Stimulated activated CD4-positive, alpha-beta T cell treated with anti-CD3 and anti-CD28 coated beads, Interleukin-1b, Interleukin-23, amount 100 ng/mL, for 4 hours (primary cell): ENCODE results near the gene B4GALT2.

Experiments used
- DNase-seq, 2 donors: peaks; one replicate each; pipeline ENCODE4 v3.0.0-alpha.2; 2020; ENCODE audit warnings: low read depth in 2 of 2

B4GALT2 gene, protein sequence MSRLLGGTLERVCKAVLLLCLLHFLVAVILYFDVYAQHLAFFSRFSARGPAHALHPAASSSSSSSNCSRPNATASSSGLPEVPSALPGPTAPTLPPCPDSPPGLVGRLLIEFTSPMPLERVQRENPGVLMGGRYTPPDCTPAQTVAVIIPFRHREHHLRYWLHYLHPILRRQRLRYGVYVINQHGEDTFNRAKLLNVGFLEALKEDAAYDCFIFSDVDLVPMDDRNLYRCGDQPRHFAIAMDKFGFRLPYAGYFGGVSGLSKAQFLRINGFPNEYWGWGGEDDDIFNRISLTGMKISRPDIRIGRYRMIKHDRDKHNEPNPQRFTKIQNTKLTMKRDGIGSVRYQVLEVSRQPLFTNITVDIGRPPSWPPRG

DNA sequence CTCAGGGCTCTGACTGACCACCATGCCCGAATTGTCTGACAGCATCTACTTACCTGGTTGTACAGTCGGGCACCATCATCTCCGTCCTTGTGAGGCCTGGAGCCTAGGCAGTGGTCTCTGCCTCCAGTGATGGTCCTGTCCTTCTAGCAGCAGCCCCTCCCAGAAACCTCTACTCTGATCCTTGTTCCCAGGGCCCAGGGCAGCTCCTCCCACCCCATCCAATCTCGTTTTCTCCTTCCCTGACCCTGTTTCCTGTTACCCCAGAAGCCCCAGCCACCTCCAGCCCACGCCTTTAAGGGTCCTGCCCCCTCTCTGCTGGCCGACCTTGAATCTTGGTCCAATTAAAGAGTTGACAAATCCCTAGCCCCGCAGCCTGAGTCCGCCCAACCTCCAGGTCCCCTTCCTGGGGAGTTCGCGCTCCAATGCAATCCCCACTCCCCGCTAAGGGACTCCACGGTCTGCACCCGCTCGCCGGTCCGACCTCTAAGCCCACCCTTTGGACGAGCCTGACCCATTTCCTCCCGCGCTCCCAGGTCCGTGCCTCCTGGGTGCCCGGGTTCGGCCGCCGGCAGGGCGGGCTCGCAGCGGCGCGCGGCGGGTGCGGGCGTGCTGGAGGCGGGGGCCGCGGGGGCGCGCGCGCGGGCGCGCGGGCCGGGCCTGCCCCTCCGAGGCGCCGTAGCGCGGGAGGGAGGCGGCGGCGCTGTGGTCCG, at the start of gene B4GALT2:
Gene B4GALT2 (plus strand): TSS at position 660 of the 710 bp plus-strand sequence. CDS start 1,951 bp downstream, outside the sequence.
- DNase-seq = peak in 1 of 2 donors; percentile 51

DNA sequence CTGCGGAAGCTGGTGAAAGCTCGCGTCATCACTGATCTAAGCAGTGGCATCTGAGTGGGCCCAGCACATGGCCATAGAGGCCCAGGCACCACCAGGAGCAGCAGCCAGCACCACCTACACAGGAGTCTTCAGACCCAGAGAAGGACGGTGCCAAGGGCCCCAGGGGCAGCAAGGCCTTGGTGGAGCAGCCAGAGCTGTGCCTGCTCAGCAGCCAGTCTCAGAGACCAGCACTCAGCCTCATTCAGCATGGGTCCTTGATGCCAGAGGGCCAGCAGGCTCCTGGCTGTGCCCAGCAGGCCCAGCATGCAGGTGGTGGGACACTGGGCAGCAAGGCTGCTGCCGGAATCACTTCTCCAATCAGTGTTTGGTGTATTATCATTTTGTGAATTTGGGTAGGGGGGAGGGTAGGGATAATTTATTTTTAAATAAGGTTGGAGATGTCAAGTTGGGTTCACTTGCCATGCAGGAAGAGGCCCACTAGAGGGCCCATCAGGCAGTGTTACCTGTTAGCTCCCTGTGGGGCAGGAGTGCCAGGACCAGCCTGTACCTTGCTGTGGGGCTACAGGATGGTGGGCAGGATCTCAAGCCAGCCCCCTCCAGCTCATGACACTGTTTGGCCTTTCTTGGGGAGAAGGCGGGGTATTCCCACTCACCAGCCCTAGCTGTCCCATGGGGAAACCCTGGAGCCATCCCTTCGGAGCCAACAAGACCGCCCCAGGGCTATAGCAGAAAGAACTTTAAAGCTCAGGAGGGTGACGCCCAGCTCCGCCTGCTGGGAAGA, 48.7 kb upstream of the B4GALT2 start:
- no peak for DNase-seq

DNA sequence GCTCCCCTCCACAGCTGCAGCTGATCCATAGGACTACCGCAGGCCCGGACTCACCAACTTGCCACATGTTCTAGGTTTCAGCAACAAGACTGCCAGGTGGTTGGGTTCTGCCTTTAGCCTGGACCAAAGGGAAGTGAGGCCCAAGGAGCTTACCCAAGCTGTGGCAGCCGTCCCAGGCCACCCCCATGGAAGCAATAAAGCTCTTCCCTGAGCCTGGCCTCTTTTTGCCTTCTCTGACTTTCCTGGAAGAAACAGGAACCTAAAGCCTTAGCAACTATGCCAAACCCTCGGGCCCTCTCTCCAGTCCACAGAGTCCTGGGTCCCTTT, 48.1 kb upstream of the B4GALT2 start:
- no peak for DNase-seq

DNA sequence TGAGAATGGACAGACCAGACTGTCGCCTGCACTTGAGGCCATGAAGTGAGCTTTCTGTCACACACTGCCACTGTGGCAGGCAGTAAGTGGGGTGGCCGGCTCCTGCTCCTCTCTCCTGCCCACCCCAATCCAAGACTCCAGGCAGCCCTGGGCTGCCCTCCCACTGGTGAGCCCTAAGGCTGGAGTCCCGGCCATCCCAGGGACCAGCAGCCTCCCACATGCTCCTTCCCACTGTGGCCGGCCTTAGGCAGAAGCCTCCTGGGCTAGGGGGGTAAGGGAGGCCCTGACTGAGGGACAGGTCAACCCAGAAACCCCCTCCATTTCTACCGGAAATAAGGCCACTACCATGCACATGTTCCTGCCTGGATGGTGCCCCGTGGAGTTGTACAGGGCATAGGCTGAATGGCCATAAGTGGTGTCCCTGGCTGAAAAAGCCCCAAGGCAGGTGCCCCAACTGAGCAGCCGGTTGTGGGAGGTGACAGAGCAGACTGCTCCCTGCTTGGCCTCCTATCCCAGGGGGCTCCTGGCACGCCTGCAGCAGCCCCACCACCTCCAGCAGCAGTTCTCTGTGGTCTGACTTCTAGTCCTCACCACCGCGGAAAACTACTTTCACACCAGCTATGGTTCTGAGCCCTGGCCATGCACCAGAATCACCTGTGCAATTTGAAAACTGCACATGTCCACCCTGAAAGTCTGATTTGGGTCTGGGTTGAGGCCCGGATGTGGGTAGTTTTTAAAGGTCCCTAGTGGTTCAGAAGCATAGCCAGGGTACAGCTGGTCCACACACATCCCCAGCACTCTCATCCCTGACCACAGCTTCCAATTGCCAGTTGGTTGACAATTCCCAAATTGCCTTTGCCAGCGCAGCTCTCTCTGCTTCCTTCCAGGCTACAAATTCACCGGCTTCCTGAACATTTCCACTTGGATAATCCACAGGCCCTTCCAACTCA, 47.0 kb upstream of the B4GALT2 start:
- no peak for DNase-seq

DNA sequence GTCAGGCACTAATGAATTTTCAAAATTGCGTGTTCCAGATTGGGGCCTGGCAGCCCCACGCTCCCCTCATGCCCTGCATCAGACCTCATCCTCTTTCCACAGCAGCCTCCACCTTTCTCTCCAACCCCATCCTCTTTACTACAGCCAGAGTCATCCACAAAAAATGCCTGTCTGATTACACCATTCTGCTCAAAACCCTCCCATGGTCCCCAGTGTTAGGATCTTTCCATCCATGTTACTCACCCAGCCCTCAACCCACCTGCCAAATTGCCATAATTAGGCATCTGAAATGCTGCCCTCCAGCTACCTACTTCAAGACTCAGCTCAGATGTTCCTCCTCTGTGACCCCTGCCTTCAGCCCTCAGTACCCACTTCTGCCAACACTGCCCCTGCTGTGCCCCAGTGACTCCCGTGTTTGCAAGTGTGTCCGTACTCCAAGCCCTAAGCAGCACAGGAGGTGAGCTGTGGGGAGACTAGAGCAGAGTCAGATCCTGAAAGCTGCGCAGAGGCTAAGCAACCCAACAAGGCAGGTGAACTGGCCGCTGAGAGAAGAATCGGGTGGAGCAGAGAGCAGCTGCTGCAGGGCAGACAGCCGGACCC, 46.1 kb upstream of the B4GALT2 start:
- DNase-seq = no peak

DNA sequence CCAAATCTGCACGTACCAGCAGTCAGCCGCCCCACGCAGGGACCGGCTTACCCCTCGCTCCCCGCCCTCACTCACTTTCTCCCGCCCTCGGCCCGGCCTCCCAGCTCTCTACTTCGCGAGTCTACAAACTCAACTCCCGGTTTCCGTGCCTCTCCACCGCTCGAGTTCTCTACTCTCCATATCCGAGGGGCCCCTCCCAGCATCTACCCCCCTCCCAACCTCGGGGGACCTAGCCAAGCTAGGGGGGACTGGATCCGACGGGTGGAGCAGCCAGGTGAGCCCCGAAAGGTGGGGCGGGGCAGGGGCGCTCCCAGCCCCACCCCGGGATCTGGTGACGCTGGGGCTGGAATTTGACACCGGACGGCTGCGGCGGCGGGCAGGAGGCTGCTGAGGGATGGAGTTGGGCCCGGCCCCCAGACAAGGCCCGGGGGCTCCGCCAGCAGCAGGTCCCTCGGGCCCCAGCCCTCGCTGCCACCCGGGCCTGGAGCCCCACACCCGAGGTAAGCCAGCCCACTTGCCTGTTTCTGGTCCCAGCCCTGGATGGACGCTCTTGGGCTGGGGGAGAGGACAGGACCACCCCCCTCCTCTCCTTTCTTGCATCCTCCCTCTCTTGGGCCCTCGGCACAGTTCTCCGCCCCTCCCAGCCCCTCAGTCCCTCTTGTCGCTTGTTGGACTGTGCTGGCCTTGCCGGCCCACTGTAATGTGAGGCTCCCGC, 45.5 kb upstream of the B4GALT2 start, which contains the start of gene ARTN:
Gene ARTN (plus strand): TSS at position 416 of the 715 bp plus-strand sequence. CDS start 1,856 bp downstream, outside the sequence.
- no peak for DNase-seq

DNA sequence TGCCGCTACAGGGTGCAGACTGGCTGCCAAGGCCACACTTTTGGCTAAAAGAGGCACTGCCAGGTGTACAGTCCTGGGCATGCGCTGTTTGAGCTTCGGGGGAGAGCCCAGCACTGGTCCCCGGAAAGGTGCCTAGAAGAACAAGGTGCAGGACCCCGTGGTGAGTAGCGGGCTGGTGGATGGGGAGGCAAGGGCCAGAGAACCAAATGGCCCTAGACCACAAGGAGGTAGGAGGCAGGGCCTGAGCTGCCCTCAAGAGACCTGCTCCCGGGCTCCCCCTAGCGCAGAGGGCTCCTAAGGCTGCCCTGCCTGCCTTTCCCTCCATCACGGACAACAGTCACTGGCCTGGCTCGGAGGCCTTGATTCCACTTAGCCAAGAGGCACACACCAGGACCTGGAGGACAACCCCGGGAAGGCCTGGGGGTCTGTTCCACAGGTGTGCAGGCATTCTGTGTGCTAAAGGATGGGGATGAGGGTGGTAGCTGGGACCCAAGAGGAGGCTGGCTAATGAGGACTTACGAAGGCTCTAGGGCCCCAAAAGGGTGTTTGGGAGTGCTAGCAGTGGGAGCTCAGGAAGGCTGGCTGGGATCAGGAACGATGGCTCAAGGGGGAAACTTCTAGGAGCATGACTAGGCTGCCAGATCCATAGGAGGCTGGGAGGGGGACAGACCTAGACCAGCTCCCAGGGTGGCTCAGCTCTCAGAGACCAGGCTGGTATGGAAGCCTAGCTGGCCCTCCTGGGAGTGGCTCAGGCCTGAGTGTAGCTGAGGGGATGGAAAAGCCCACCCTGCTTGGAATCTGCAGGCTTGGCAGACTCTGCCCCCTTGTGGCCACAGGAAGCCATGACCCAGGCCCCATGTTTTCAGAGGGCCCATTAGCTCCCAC, 44.7 kb upstream of the B4GALT2 start:
- DNase-seq = peak; percentile 25 to 49

DNA sequence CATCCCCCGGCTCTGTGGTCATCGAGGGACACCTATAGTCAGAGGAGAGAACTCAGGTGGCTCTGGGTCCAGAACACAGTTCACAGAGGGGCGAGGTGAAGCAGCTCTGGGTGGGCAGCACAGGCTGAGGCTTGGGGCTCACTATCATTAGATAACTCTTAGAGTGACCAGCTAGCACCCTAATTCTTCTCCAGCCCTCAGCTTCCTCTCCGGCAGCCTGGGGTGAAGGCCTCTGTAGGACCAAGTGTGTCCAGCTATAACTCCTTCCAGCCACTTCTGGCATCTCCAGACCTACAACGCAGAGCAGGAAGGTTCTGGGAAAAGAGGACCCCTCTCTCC, 44.1 kb upstream of the B4GALT2 start:
- no peak for DNase-seq

DNA sequence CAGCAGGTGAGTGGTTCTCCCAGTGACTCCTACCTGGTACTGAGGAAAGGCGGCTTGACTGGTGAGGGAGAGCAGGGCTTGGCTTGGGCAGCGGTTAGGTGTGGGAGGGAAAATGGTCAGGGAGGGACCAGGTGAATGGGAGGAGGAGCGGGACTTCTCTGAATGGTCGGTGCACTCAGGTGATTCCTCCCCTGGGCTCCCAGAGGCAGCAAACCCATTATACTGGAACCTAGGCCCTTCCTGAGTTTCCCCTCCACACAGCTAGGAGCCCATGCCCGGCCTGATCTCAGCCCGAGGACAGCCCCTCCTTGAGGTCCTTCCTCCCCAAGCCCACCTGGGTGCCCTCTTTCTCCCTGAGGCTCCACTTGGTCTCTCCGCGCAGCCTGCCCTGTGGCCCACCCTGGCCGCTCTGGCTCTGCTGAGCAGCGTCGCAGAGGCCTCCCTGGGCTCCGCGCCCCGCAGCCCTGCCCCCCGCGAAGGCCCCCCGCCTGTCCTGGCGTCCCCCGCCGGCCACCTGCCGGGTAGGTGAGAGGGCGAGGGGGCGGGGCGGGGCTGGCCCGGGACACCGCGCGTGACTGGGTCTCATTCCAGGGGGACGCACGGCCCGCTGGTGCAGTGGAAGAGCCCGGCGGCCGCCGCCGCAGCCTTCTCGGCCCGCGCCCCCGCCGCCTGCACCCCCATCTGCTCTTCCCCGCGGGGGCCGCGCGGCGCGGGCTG, 43.1 kb upstream of the B4GALT2 start:
- DNase-seq = no peak

DNA sequence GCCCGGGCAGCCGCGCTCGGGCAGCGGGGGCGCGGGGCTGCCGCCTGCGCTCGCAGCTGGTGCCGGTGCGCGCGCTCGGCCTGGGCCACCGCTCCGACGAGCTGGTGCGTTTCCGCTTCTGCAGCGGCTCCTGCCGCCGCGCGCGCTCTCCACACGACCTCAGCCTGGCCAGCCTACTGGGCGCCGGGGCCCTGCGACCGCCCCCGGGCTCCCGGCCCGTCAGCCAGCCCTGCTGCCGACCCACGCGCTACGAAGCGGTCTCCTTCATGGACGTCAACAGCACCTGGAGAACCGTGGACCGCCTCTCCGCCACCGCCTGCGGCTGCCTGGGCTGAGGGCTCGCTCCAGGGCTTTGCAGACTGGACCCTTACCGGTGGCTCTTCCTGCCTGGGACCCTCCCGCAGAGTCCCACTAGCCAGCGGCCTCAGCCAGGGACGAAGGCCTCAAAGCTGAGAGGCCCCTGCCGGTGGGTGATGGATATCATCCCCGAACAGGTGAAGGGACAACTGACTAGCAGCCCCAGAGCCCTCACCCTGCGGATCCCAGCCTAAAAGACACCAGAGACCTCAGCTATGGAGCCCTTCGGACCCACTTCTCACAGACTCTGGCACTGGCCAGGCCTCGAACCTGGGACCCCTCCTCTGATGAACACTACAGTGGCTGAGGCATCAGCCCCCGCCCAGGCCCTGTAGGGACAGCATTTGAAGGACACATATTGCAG, 42.4 kb upstream of the B4GALT2 start:
- no peak for DNase-seq

DNA sequence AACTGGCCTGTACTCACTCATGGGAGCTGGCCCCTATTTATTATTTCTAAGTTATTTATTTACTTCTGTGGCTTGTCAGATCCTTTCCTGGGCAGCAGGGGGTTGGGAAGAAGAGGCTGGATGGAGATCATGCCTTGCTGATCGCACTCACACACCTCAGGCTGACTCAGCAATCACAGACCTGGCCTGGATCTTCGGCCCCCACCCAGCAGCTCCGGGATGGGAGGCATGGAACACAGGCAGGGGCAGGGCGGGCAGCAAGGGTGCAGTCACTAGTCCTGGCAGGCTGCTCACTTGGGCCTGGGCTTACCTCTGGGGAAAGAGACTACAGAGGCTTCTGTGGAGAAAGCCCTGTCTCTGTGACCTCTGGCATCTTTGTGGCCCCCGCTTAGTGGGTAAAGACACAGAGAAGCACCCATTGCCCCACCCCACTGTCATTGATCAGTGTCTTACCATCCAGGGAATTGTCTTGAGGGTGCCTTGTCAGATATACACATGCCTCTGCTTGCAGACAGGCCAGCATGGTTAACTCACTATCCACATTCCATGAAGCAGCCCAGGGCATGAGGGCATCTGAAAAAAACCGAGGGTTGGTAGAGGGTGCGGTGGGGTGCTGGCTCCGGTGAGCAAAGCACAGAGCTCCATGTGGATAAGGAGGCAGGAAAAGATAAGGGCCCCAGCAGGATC, 41.7 kb upstream of the B4GALT2 start:
- no peak for DNase-seq

DNA sequence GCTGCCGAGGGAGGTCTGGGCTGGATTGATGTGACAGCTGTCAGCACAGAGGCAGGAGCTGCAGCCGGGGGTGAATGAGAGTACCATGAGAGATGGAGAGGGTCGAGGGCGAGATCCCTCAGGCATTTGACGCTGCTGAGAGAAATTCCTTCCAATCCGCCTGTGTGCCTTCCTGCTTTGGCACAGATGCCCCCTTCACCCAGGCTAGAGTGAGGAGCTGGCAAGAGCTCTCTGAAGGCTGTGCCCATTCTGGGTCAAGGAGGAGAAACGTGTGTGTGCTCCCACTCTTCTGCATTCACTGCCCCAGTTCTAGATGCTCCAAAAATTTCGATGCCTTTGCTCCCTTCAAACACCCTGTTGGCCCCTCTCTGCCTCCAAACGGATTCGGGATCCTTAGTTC, 40.6 kb upstream of the B4GALT2 start:
- no peak for DNase-seq

DNA sequence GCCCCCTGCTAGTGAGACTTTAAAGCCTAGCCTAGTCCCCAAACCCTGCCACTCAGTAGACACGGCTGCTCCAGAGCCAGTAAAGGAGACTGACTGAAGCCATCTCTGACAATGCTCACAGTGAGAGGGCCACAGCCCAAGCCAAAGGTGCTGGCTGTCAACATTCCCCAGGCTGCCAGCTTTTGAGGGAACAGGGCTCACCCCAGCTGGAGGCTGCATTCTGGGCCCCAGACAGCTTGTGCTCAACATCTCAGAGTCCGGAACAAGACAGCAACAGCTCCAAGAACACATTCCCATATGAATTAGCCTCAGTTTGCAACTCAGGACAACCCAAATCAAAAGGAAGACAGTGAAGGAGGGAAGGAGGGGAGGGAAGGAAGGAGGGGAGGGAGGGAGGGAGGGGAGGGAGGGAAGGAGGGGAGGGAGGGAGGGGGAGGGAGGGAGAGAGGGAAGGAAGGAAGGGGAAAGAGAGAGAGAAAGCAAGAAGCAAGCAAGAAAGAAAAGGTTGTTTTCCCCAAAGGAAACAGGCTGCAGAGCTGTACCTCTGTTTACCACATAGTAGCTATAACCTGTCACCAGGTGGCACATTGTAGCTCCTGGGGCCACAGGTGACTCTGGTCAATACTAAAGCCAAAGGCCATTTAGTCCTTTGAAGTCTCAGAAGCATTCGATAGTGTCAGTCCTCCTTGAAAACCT, 40.0 kb upstream of the B4GALT2 start:
- no peak for DNase-seq

DNA sequence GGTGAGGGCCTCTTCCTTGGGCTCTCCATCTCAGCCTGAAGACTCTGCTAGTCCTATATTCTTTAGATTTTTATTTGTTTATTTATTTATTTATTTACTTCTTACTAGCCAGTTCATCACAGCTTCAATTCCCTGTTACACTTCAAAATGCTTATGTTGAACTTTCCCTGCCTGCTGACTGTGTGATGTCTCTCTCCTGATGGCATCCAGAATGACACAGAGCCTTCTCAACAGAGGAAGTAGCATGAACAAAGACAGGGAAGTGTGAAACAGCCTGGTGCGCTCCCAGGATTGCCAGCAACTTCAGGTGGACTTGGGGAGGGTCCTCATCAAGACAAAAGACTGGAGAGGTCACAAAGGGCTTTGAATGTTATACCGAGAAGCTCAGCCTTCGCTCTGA, 36.6 kb upstream of the B4GALT2 start:
- no peak for DNase-seq

DNA sequence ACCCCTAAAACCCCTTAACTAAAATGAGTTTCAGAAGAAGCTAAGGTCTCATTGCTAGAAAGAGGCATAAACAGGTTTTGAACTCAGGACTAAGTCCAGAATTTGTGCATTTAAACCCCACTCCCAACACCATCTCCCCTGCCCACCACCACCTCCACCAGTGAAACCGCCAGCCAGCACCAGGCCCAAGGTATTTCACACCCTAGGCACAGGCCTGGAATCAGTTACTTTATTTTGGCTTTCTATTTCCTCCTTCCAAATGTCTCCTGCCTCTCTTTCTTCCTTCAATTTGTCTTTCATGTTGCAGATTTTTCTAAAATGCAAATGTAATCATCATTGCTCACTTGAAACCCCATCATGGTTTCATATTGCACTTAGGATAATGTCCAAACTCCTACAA, 34.1 kb upstream of the B4GALT2 start:
- no peak for DNase-seq

DNA sequence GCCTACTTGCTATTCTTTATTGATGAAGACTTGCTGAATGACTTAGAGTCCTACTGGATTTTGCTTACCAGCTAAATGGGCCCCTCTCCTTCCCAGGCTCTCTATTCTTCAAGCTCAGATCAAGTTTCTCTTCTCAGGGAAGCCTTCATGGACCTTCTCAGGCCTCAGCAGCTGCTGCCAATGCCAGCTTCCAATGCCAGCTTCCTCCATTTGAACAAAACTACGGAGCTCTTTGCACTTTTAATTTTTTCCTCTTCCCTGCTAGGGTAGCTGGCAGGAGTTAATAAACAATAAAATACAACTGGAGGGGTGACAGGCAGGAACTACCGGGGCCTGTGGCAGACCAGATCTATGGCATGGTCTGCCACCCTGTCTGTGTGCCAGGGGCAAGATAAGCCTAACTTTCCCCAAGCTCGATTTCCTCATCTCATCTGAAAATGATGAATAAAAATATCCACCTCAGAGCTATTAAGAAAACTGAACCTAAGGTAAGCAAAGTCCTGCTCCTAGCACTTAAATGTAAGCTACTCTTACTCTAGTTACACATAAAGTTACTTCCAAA, 33.3 kb upstream of the B4GALT2 start:
- DNase-seq = no peak
